Stimulated activated effector memory CD8-positive, alpha-beta T cell treated with anti-CD3 and anti-CD28 coated beads, Interleukin-12 subunit alpha, Interleukin-12 subunit beta, amount 100 ng/mL, for 72 hours (primary cell): ENCODE results near the gene RPEL1.
"Not testable (repeated sequence)": the region's sequence is repeated elsewhere in the genome, so short reads cannot be mapped to it uniquely, and the experiment has no call there.

ENCODE experiments used
- ATAC-seq: fragments of 150-1000 bp; cut with Tn5 transposase; 2 replicates; pipeline ENCODE4 v1.10.0; 2021
- DNase-seq, 2 donors: peaks; one replicate each; pipeline ENCODE4 v3.0.0; 2021 to 2022; ENCODE audit warnings: low spot score in 2 of 2
- H3K27ac Mint-ChIP-seq: one replicate; pipeline ENCODE4 v1.8.0; 2022; ENCODE audit warnings: mild to moderate bottlenecking, mixed read lengths
- H3K36me3 Mint-ChIP-seq: one replicate; pipeline ENCODE4 v1.8.0; 2022; ENCODE audit warnings: mild to moderate bottlenecking, mixed read lengths
- H3K4me1 Mint-ChIP-seq: one replicate; pipeline ENCODE4 v1.8.0; 2022; ENCODE audit warnings: mixed read lengths
- H3K4me3 Mint-ChIP-seq: one replicate; pipeline ENCODE4 v1.8.0; 2022; ENCODE audit warnings: mild to moderate bottlenecking, mixed read lengths
- H3K9me3 Mint-ChIP-seq: one replicate; pipeline ENCODE4 v1.8.0; 2022; ENCODE audit warnings: mixed read lengths

RPEL1 gene

GRCh38 chr10:103256613-103257012, 10.9 kb downstream of the RPEL1 start:
- Mint-ChIP-seq H3K4me1 (peaks cover under 1% of the 10 kb centered on the region), H3K9me3 (no peaks in the 10 kb centered on the region), H3K4me3 (no peak overlapping the region), H3K36me3 (peaks cover 1% of the 10 kb centered on the region), H3K27ac (no peak overlapping the region)
- ATAC-seq (no peak), DNase-seq (no peak)

- no peaks in the 10 kb centered on the region for H3K36me3 Mint-ChIP-seq
- no peaks in the 10 kb centered on the region for H3K9me3 Mint-ChIP-seq
- H3K4me3 Mint-ChIP-seq = no peak overlapping the region
- H3K4me1 Mint-ChIP-seq = no peaks in the 10 kb centered on the region
- ATAC-seq = no peak
- no peak for DNase-seq
- no peak overlapping the region for H3K27ac Mint-ChIP-seq
Measured at GRCh38 chr10:103257812-103258211, 12.1 kb downstream of the RPEL1 start.

- DNase-seq, H3K27ac Mint-ChIP-seq, ATAC-seq, H3K36me3 Mint-ChIP-seq, H3K4me1 Mint-ChIP-seq, H3K9me3 Mint-ChIP-seq, H3K4me3 Mint-ChIP-seq: not testable (repeated sequence)
Measured at GRCh38 chr10:103258928-103259327, 13.2 kb downstream of the RPEL1 start.

GRCh38 chr10:103259989-103260388, 14.3 kb downstream of the RPEL1 start:
- no peak overlapping the region for H3K27ac Mint-ChIP-seq
- no peaks in the 10 kb centered on the region for H3K36me3 Mint-ChIP-seq
- no peak for ATAC-seq
- no peaks in the 10 kb centered on the region for H3K4me1 Mint-ChIP-seq
- no peak overlapping the region for H3K4me3 Mint-ChIP-seq
- no peak for DNase-seq
- H3K9me3 Mint-ChIP-seq = no peaks in the 10 kb centered on the region

- Mint-ChIP-seq H3K4me3 (no peak overlapping the region), H3K27ac (no peak overlapping the region), H3K36me3 (no peaks in the 10 kb centered on the region), H3K9me3 (no peaks in the 10 kb centered on the region), H3K4me1 (no peaks in the 10 kb centered on the region)
- DNase-seq (no peak), ATAC-seq (peak; percentile 69)
Measured at GRCh38 chr10:103262229-103262628, 16.5 kb downstream of the RPEL1 start.

- no peaks in the 10 kb centered on the region for H3K36me3 Mint-ChIP-seq
- no peak for ATAC-seq
- no peak overlapping the region for H3K4me3 Mint-ChIP-seq
- no peaks in the 10 kb centered on the region for H3K9me3 Mint-ChIP-seq
- no peak for DNase-seq
- no peak overlapping the region for H3K27ac Mint-ChIP-seq
- H3K4me1 Mint-ChIP-seq = no peaks in the 10 kb centered on the region
Measured at GRCh38 chr10:103265717-103266329, 20.1 kb downstream of the RPEL1 start.

- H3K36me3 Mint-ChIP-seq = no peaks in the 10 kb centered on the region
- H3K4me3 Mint-ChIP-seq = no peak overlapping the region
- H3K4me1 Mint-ChIP-seq = peaks cover 12% of the 10 kb centered on the region
- no peak overlapping the region for H3K27ac Mint-ChIP-seq
- no peaks in the 10 kb centered on the region for H3K9me3 Mint-ChIP-seq
- DNase-seq (no peak), ATAC-seq (no peak)
Measured at GRCh38 chr10:103273041-103273441, 27.4 kb downstream of the RPEL1 start.

- ATAC-seq = no peak
- H3K36me3 Mint-ChIP-seq = no peaks in the 10 kb centered on the region
Measured at GRCh38 chr10:103276251-103276895, 30.7 kb downstream of the RPEL1 start.

GRCh38 chr10:103276896-103277712, 31.4 kb downstream of the RPEL1 start, which contains the start of gene INA:
INA (plus strand) TSS chr10:103277138; CDS start chr10:103277212, 74 bp downstream.
- no peaks in the 10 kb centered on the region for H3K9me3 Mint-ChIP-seq
- H3K27ac Mint-ChIP-seq = no peak within 1 kb of the TSS
- DNase-seq (peak in 1 of 2 donors; percentile 52), ATAC-seq (peak; percentile 71)
- peak within 1 kb of the TSS; percentile 45 for H3K4me3 Mint-ChIP-seq
- peaks cover 17% of the 10 kb centered on the region for H3K4me1 Mint-ChIP-seq
- H3K36me3 Mint-ChIP-seq = no peaks in the 10 kb centered on the region

More at GRCh38 chr10:103276251-103276895, 30.7 kb downstream of the RPEL1 start:
- Mint-ChIP-seq H3K4me1 (peaks cover 17% of the 10 kb centered on the region), H3K9me3 (no peaks in the 10 kb centered on the region), H3K4me3 (peak overlapping the region; percentile 45), H3K27ac (no peak overlapping the region)
- no peak for DNase-seq

GRCh38 chr10:103277713-103278536, 32.2 kb downstream of the RPEL1 start:
- Mint-ChIP-seq H3K27ac (no peak overlapping the region), H3K4me1 (peaks cover 17% of the 10 kb centered on the region), H3K9me3 (no peaks in the 10 kb centered on the region), H3K4me3 (peak overlapping the region; percentile 45), H3K36me3 (no peaks in the 10 kb centered on the region)
- ATAC-seq = no peak
- DNase-seq = no peak

- Mint-ChIP-seq H3K27ac (no peak overlapping the region), H3K4me3 (no peak overlapping the region), H3K9me3 (no peaks in the 10 kb centered on the region), H3K4me1 (peaks cover 17% of the 10 kb centered on the region), H3K36me3 (no peaks in the 10 kb centered on the region)
- ATAC-seq = no peak
- no peak for DNase-seq
Measured at GRCh38 chr10:103278537-103278823, 32.8 kb downstream of the RPEL1 start.

- no peaks in the 10 kb centered on the region for H3K36me3 Mint-ChIP-seq
- H3K9me3 Mint-ChIP-seq = no peaks in the 10 kb centered on the region
- ATAC-seq = no peak
- peak in 1 of 2 donors; percentile 60 for DNase-seq
- no peak overlapping the region for H3K4me3 Mint-ChIP-seq
- H3K27ac Mint-ChIP-seq = no peak overlapping the region
- peaks cover 17% of the 10 kb centered on the region for H3K4me1 Mint-ChIP-seq
Measured at GRCh38 chr10:103278862-103279298, 33.2 kb downstream of the RPEL1 start.

GRCh38 chr10:103280031-103280430, 34.3 kb downstream of the RPEL1 start:
- Mint-ChIP-seq H3K36me3 (no peaks in the 10 kb centered on the region), H3K4me1 (peaks cover 17% of the 10 kb centered on the region), H3K27ac (no peak overlapping the region), H3K4me3 (no peak overlapping the region), H3K9me3 (no peaks in the 10 kb centered on the region)
- ATAC-seq (no peak), DNase-seq (no peak)

- DNase-seq (no peak), ATAC-seq (no peak)
- H3K4me1 Mint-ChIP-seq = peaks cover 17% of the 10 kb centered on the region
- no peak overlapping the region for H3K27ac Mint-ChIP-seq
- no peak overlapping the region for H3K4me3 Mint-ChIP-seq
- no peaks in the 10 kb centered on the region for H3K9me3 Mint-ChIP-seq
- no peaks in the 10 kb centered on the region for H3K36me3 Mint-ChIP-seq
Measured at GRCh38 chr10:103280506-103280905, 34.8 kb downstream of the RPEL1 start.

GRCh38 chr10:103281753-103282152, 36.1 kb downstream of the RPEL1 start:
- H3K27ac Mint-ChIP-seq = no peak overlapping the region
- H3K4me1 Mint-ChIP-seq = peaks cover 11% of the 10 kb centered on the region
- no peaks in the 10 kb centered on the region for H3K9me3 Mint-ChIP-seq
- ATAC-seq (no peak), DNase-seq (no peak)
- no peak overlapping the region for H3K4me3 Mint-ChIP-seq
- H3K36me3 Mint-ChIP-seq = no peaks in the 10 kb centered on the region
